ENCODE measurements around the gene TMEM135. TPM values are rescaled to one million over a fixed set of nuclear protein-coding genes. Genes with fewer than 3 reads are reported as not detected.
"Not testable (repeated sequence)": the region's sequence is repeated elsewhere in the genome, so short reads cannot be mapped to it uniquely, and the experiment has no call there.

Gene TMEM135
- total RNA-seq, 2 donors from 2014 or later, result 111 to 113 TPM

DNA sequence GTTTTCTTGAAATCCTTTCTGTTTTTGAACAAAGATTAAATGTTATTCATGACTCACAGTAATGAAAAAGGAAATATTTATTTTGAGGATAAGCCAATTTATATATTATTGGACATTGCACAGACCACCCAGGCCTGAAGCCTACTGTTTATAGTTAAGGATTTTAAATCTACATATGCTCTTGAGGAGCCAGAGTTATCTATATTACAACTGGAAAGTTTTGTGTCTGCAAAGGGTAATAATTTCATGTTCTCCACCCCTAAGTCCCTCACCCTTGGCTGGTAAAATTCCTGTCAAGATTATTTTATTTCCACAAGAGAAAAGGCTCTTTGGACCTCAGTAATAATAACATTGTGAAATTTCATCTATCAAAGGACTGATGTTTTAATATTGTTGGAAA lies 228.2 kb downstream of the TMEM135 start:
- TF ChIP-seq, protein P1, sequence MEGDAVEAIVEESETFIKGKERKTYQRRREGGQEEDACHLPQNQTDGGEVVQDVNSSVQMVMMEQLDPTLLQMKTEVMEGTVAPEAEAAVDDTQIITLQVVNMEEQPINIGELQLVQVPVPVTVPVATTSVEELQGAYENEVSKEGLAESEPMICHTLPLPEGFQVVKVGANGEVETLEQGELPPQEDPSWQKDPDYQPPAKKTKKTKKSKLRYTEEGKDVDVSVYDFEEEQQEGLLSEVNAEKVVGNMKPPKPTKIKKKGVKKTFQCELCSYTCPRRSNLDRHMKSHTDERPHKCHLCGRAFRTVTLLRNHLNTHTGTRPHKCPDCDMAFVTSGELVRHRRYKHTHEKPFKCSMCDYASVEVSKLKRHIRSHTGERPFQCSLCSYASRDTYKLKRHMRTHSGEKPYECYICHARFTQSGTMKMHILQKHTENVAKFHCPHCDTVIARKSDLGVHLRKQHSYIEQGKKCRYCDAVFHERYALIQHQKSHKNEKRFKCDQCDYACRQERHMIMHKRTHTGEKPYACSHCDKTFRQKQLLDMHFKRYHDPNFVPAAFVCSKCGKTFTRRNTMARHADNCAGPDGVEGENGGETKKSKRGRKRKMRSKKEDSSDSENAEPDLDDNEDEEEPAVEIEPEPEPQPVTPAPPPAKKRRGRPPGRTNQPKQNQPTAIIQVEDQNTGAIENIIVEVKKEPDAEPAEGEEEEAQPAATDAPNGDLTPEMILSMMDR (conservative IDR thresholded peaks at IDR 0.05), result no peak
- Mint-ChIP-seq H3K36me3 (ENCODE audit: low read depth) (peaks cover 4% of the 10 kb centered on the region), H3K27me3 (ENCODE audit: insufficient read depth) (no peaks in the 10 kb centered on the region), H3K4me1 (no peaks in the 10 kb centered on the region), H3K9me3 (no peaks in the 10 kb centered on the region), H3K4me3 (no peak overlapping the region), H3K27ac (no peak overlapping the region)
- H3K4me1 ChIP-seq (ENCODE audit: control insufficient read depth, insufficient read depth, low read length), result no peaks in the 10 kb centered on the region
- H3K9me3 ChIP-seq (ENCODE audit: control insufficient read depth, low read length), result no peaks in the 10 kb centered on the region
- no peak for DNase-seq
- no peak overlapping the region for H3K4me3 ChIP-seq (ENCODE audit: low read length)
- no peaks in the 10 kb centered on the region for H3K27me3 ChIP-seq (ENCODE audit: control insufficient read depth, insufficient read depth, low read length, poor library complexity, severe bottlenecking)
- no peaks in the 10 kb centered on the region for H3K36me3 ChIP-seq (ENCODE audit: control insufficient read depth, insufficient read depth, low read length)
- H3K9ac ChIP-seq (ENCODE audit: extremely low read depth, low read length, poor library complexity, severe bottlenecking), result no peak overlapping the region
- H3K27ac ChIP-seq (ENCODE audit: low read depth, low read length), result no peak overlapping the region

DNA sequence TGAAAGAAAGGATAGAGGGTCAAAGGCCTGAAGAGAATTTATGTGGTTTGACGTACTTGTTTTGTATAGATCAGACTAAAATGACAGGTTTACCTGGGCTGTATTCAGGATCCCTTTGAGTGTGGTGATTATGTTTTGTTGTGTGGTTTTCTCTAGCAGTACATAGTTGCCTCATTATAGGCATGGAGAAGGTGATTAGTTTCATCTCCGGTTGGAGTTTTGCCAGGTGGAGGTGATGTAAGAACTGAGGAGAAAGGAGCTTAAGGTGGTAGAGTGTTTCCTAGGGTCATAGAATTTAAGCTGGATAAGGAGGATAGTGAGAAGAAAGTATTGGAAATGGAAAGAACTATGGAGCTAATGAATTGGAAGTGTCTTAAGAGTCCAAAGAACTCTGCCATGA lies 229.0 kb downstream of the TMEM135 start:
- no peak overlapping the region for H3K9ac ChIP-seq (ENCODE audit: extremely low read depth, low read length, poor library complexity, severe bottlenecking)
- TF ChIP-seq, protein P1 (conservative IDR thresholded peaks at IDR 0.05), result no peak
- DNase-seq, result no peak
- no peak overlapping the region for H3K27ac Mint-ChIP-seq
- no peaks in the 10 kb centered on the region for H3K9me3 ChIP-seq (ENCODE audit: control insufficient read depth, low read length)
- 98 to 100% methylated on average over 2 of the region's 2 CpGs for WGBS, 2 experiments (ENCODE audit: insufficient coverage in 1 of 2, insufficient read length in 1 of 2)
- no peaks in the 10 kb centered on the region for H3K27me3 Mint-ChIP-seq (ENCODE audit: insufficient read depth)
- no peak overlapping the region for H3K4me3 ChIP-seq (ENCODE audit: low read length)
- H3K4me3 Mint-ChIP-seq, result no peak overlapping the region
- H3K36me3 Mint-ChIP-seq (ENCODE audit: low read depth), result peaks cover 4% of the 10 kb centered on the region
- H3K9me3 Mint-ChIP-seq, result no peaks in the 10 kb centered on the region
- no peaks in the 10 kb centered on the region for H3K27me3 ChIP-seq (ENCODE audit: control insufficient read depth, insufficient read depth, low read length, poor library complexity, severe bottlenecking)
- no peaks in the 10 kb centered on the region for H3K4me1 Mint-ChIP-seq
- H3K4me1 ChIP-seq (ENCODE audit: control insufficient read depth, insufficient read depth, low read length), result no peaks in the 10 kb centered on the region
- H3K36me3 ChIP-seq (ENCODE audit: control insufficient read depth, insufficient read depth, low read length), result no peaks in the 10 kb centered on the region
- H3K27ac ChIP-seq (ENCODE audit: low read depth, low read length), result no peak overlapping the region

DNA sequence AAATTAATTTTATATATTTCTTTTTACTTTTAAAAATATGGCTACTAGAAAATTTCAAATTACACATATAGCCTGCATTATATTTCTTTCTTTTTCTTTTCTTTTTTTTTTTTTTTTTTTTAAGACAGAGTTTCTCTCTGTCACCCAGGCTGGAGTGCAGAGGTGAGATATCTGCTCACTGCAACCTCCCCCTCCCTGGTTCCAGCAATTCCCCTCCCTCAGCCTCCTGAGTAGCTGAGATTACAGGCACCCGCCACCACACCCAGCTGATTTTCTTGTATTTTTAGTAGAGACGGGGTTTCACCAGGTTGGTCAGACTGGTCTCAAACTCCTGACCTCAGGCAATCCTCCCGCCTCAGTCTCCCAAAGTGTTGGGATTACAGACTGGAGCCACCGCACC lies 234.2 kb downstream of the TMEM135 start:
- H3K4me3 Mint-ChIP-seq; H3K27ac Mint-ChIP-seq; H3K36me3 Mint-ChIP-seq (ENCODE audit: low read depth); H3K27me3 Mint-ChIP-seq (ENCODE audit: insufficient read depth); H3K4me1 ChIP-seq (ENCODE audit: control insufficient read depth, insufficient read depth, low read length); H3K27me3 ChIP-seq (ENCODE audit: control insufficient read depth, insufficient read depth, low read length, poor library complexity, severe bottlenecking); H3K9me3 ChIP-seq (ENCODE audit: control insufficient read depth, low read length); H3K9me3 Mint-ChIP-seq; H3K36me3 ChIP-seq (ENCODE audit: control insufficient read depth, insufficient read depth, low read length); H3K9ac ChIP-seq (ENCODE audit: extremely low read depth, low read length, poor library complexity, severe bottlenecking); DNase-seq; H3K27ac ChIP-seq (ENCODE audit: low read depth, low read length); H3K4me3 ChIP-seq (ENCODE audit: low read length); H3K4me1 Mint-ChIP-seq: not testable (repeated sequence)
- 89 to 92% methylated on average over 3 to 4 of the region's 4 CpGs for WGBS, 2 experiments (ENCODE audit: insufficient coverage in 1 of 2, insufficient read length in 1 of 2)

DNA sequence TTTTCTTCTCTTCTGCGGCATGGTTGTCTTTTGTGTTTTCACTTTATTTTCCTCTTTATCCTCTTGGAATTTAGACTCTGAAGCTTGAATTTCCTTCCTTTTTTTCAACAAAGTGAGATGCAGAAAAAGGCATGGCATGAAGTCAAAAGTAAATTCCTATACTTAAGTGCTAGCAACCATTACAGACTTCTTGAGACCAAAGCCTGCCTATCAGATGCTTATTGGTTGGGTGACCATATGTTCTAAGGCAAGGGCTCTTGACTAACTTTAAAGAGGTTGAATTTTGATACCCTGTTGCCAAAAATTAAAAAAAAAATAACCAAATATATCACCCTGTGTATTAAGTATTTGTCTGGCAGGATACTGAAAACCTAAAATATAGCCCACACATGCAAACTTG lies 237.4 kb downstream of the TMEM135 start:
- Mint-ChIP-seq H3K4me3 (no peak overlapping the region), H3K36me3 (ENCODE audit: low read depth) (no peaks in the 10 kb centered on the region), H3K27ac (no peak overlapping the region), H3K9me3 (no peaks in the 10 kb centered on the region), H3K27me3 (ENCODE audit: insufficient read depth) (no peaks in the 10 kb centered on the region), H3K4me1 (no peaks in the 10 kb centered on the region)
- TF ChIP-seq, protein P1 (conservative IDR thresholded peaks at IDR 0.05), result no peak
- H3K9me3 ChIP-seq (ENCODE audit: control insufficient read depth, low read length), result no peaks in the 10 kb centered on the region
- no peak overlapping the region for H3K27ac ChIP-seq (ENCODE audit: low read depth, low read length)
- H3K27me3 ChIP-seq (ENCODE audit: control insufficient read depth, insufficient read depth, low read length, poor library complexity, severe bottlenecking), result no peaks in the 10 kb centered on the region
- no peaks in the 10 kb centered on the region for H3K4me1 ChIP-seq (ENCODE audit: control insufficient read depth, insufficient read depth, low read length)
- no peaks in the 10 kb centered on the region for H3K36me3 ChIP-seq (ENCODE audit: control insufficient read depth, insufficient read depth, low read length)
- 100% methylated on average over 1 of the region's 1 CpG for WGBS, 2 experiments (ENCODE audit: insufficient coverage in 1 of 2, insufficient read length in 1 of 2)
- H3K4me3 ChIP-seq (ENCODE audit: low read length), result no peak overlapping the region
- no peak overlapping the region for H3K9ac ChIP-seq (ENCODE audit: extremely low read depth, low read length, poor library complexity, severe bottlenecking)
- no peak for DNase-seq

Measured in endodermal cell (in vitro differentiated cells).